Lower leg skin (tissue), 3 donors: ENCODE measurements around the gene HCN4.

Experiments used
- POLR2A ChIP-seq, 2 donors: fragments of 450-650 bp; IDR thresholded peaks; one replicate each; pipeline ENCODE4 v1.6.1; 2016 to 2017; ENCODE audit warnings: antibody characterized with exemption in 2 of 2, mild to moderate bottlenecking in 1 of 2, moderate library complexity in 1 of 2
- TF ChIP-seq, protein P1 (sequence below), 3 donors: fragments of 450-650 bp; IDR thresholded peaks; one replicate each; pipeline ENCODE4 v1.5.1; 2016; ENCODE audit warnings: antibody characterized with exemption in 3 of 3, mild to moderate bottlenecking in 3 of 3, moderate library complexity in 2 of 3

DNA sequence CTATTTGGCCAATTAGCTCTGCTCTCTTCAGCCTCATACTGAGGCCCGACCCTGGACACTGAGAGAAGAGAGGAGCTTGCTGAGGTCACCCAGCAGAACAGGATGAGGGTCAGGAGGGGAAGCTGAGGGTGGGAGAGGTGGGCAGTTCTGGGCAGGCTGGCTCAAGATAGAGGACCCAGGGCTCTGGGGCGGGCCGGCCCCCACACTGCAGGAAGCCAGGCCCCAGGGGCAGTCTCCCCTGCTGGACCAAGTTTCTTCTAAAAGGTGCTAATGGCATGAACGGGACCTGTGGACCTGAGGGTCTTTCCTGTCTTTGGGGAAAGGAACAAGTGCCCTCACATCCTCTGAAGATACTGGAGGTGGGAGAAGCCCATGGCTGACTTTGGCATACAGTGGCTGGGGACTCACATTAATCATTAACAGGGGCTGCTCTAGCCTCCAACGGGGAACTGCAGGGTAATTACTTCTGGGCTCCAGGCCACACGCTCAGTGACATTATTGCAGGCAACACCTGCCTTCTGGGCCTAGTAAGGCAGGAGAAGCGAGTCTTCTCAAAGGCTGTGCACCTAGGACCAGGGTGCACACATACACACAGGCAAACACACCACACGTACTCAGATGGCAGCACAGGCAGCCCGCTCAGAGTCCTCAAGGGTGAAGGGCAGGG, 10.6 kb downstream of the HCN4 start:
- TF ChIP-seq, protein P1, sequence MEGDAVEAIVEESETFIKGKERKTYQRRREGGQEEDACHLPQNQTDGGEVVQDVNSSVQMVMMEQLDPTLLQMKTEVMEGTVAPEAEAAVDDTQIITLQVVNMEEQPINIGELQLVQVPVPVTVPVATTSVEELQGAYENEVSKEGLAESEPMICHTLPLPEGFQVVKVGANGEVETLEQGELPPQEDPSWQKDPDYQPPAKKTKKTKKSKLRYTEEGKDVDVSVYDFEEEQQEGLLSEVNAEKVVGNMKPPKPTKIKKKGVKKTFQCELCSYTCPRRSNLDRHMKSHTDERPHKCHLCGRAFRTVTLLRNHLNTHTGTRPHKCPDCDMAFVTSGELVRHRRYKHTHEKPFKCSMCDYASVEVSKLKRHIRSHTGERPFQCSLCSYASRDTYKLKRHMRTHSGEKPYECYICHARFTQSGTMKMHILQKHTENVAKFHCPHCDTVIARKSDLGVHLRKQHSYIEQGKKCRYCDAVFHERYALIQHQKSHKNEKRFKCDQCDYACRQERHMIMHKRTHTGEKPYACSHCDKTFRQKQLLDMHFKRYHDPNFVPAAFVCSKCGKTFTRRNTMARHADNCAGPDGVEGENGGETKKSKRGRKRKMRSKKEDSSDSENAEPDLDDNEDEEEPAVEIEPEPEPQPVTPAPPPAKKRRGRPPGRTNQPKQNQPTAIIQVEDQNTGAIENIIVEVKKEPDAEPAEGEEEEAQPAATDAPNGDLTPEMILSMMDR (IDR thresholded peaks at IDR 0.05): no peak
- TF ChIP-seq POLR2A (IDR thresholded peaks at IDR 0.05): no peak
